DND-41 (cell line): ENCODE measurements around the gene POGLUT3.

Source experiments
- CTCF ChIP-seq: IDR thresholded peaks from 2 replicates; pipeline ENCODE4 v1.5.1; 2012; ENCODE audit warnings: borderline replicate concordance, low read length, moderate library complexity, mild to moderate bottlenecking; ENCODE audit not compliant: poor library complexity, severe bottlenecking; ENCODE audit errors: extremely low read depth
- EZH2 ChIP-seq: IDR thresholded peaks from 3 replicates; pipeline ENCODE4 v1.6.1; 2012; ENCODE audit warnings: borderline replicate concordance, low read depth, mild to moderate bottlenecking, moderate library complexity, low read length, inconsistent platforms; ENCODE audit not compliant: severe bottlenecking

GRCh38 chr11:108500169-108500568 is 2.0 kb upstream of the POGLUT3 start:
- TF ChIP-seq CTCF: no peak
- no peak for TF ChIP-seq EZH2
